OCI-LY3 (cell line): ENCODE data around the gene TGIF1.

Source experiments
- EZH2phosphoT487 ChIP-seq: fragments of 200-600 bp; shearing (Covaris generic); IDR thresholded peaks from 2 replicates; pipeline ENCODE4 v1.6.1; 2018; ENCODE audit warnings: antibody characterized with exemption, mixed run types, low read depth
- TF ChIP-seq, protein P1 (sequence below): fragments of 200-600, 300-600 bp; sonication (generic); IDR thresholded peaks from 2 replicates; pipeline ENCODE4 v1.5.1; 2014; ENCODE audit warnings: antibody characterized with exemption, low read length, low read depth

DNA sequence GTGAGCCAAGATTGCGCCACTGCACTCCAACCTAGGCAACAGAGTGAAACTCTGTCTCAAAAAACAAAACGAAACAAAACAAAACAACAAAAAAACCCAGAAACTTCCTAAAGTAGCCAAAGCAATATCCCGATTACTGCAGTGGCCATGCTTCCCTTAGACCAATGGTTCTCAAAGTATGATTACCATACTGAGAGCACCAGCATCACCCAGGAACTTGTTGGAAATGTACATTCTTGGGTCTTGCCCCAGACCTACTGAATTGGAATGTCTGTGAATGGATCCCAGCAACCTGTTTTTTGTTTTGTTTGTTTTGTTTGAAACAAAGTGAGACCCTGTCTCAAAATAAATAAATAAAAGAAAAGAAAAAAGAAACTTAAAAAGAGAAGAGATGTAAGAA lies 41.9 kb upstream of the TGIF1 start:
- TF ChIP-seq, protein P1, sequence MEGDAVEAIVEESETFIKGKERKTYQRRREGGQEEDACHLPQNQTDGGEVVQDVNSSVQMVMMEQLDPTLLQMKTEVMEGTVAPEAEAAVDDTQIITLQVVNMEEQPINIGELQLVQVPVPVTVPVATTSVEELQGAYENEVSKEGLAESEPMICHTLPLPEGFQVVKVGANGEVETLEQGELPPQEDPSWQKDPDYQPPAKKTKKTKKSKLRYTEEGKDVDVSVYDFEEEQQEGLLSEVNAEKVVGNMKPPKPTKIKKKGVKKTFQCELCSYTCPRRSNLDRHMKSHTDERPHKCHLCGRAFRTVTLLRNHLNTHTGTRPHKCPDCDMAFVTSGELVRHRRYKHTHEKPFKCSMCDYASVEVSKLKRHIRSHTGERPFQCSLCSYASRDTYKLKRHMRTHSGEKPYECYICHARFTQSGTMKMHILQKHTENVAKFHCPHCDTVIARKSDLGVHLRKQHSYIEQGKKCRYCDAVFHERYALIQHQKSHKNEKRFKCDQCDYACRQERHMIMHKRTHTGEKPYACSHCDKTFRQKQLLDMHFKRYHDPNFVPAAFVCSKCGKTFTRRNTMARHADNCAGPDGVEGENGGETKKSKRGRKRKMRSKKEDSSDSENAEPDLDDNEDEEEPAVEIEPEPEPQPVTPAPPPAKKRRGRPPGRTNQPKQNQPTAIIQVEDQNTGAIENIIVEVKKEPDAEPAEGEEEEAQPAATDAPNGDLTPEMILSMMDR: no peak
- no peak for TF ChIP-seq EZH2phosphoT487
